Neural cell (in vitro differentiated cells): ENCODE results near the gene ITPRIP. TPM values are rescaled to one million over a fixed set of nuclear protein-coding genes. Genes with fewer than 3 reads are reported as not detected.

Source experiments
- H2AFZ ChIP-seq: fragments of 200-600, 300-800 bp; sonication (generic), shearing (Covaris generic); 2 replicates; pipeline ENCODE4 v1.6.0; 2014; ENCODE audit warnings: low read depth, mild to moderate bottlenecking, antibody characterized with exemption, low read length, moderate library complexity
- H3F3A ChIP-seq: fragments of 200-600 bp; shearing (Covaris generic); 2 replicates; pipeline ENCODE4 v1.6.1; 2016; ENCODE audit warnings: mild to moderate bottlenecking, moderate library complexity, mixed read lengths, antibody characterized with exemption, low read length; ENCODE audit not compliant: insufficient read depth, poor library complexity, severe bottlenecking
- H3K27ac ChIP-seq: fragments of 200-600, 300-800 bp; sonication (generic), shearing (Covaris generic); 2 replicates; pipeline ENCODE4 v1.5.1; 2014; ENCODE audit warnings: mild to moderate bottlenecking, low read length, moderate library complexity
- H3K27me3 ChIP-seq: fragments of 300-800, 200-600 bp; sonication (generic), shearing (Covaris generic); 2 replicates; pipeline ENCODE4 v1.6.0; 2014; ENCODE audit warnings: mild to moderate bottlenecking, low read depth, low read length, moderate library complexity; ENCODE audit not compliant: insufficient read depth
- H3K36me3 ChIP-seq: fragments of 300-800, 200-600 bp; sonication (generic), shearing (Covaris generic); 2 replicates; pipeline ENCODE4 v1.5.1; 2014; ENCODE audit warnings: mild to moderate bottlenecking, antibody characterized with exemption, low read length, moderate library complexity; ENCODE audit not compliant: insufficient read depth
- H3K4me2 ChIP-seq: fragments of 300-800, 200-600 bp; sonication (generic), shearing (Covaris generic); 2 replicates; pipeline ENCODE4 v1.6.0; 2014; ENCODE audit warnings: mild to moderate bottlenecking, low read length
- H3K4me3 ChIP-seq: fragments of 300-800, 200-600 bp; sonication (generic), shearing (Covaris generic); 2 replicates; pipeline ENCODE4 v1.5.1; 2014; ENCODE audit warnings: mild to moderate bottlenecking, low read length, moderate library complexity
- H3K79me2 ChIP-seq: fragments of 200-600 bp; shearing (Covaris generic); replicated peaks from 2 replicates; pipeline ENCODE4 v1.6.0; 2014; ENCODE audit warnings: mild to moderate bottlenecking, low read length, moderate library complexity; ENCODE audit not compliant: insufficient read depth
- H3K9ac ChIP-seq: fragments of 300-800, 200-600 bp; sonication (generic), shearing (Covaris generic); 2 replicates; pipeline ENCODE4 v1.6.1; 2016; ENCODE audit warnings: mild to moderate bottlenecking, low read length, mixed read lengths
- H3K9me2 ChIP-seq: fragments of 200-600 bp; shearing (Covaris generic); 2 replicates; pipeline ENCODE4 v1.6.1; 2016; ENCODE audit warnings: mild to moderate bottlenecking, low read length, mixed read lengths; ENCODE audit not compliant: insufficient read depth
- H3K9me3 ChIP-seq: fragments of 200-600, 300-800 bp; sonication (generic), shearing (Covaris generic); 2 replicates; pipeline ENCODE4 v1.6.1; 2016; ENCODE audit warnings: mild to moderate bottlenecking, mixed run types, low read length, moderate library complexity, mixed read lengths
- H4K20me1 ChIP-seq: fragments of 200-600 bp; shearing (Covaris generic); 2 replicates; pipeline ENCODE4 v1.6.1; 2016; ENCODE audit warnings: mild to moderate bottlenecking, mixed run types; ENCODE audit not compliant: insufficient read depth
- EP300 ChIP-seq: fragments of 450-650 bp; conservative IDR thresholded peaks from 2 replicates; pipeline ENCODE4 v1.6.1; 2014; ENCODE audit warnings: antibody characterized with exemption, mild to moderate bottlenecking, moderate library complexity; ENCODE audit not compliant: poor library complexity, severe bottlenecking
- EZH2 ChIP-seq: fragments of 200-600, 300-800 bp; shearing (Covaris generic), sonication (generic); IDR thresholded peaks from 2 replicates; pipeline ENCODE4 v1.6.1; 2014; ENCODE audit warnings: antibody characterized with exemption, low read length, borderline replicate concordance, mild to moderate bottlenecking; ENCODE audit not compliant: insufficient read depth, poor library complexity, severe bottlenecking
- MXI1 ChIP-seq: fragments of 450-650 bp; conservative IDR thresholded peaks from 2 replicates; pipeline ENCODE4 v1.6.1; 2014; ENCODE audit warnings: antibody characterized with exemption, mild to moderate bottlenecking; ENCODE audit not compliant: poor library complexity, severe bottlenecking
- POLR2AphosphoS5 ChIP-seq: IDR thresholded peaks from 2 replicates; pipeline ENCODE4 v1.6.1; 2012
- RAD21 ChIP-seq: fragments of 450-650 bp; conservative IDR thresholded peaks from 2 replicates; pipeline ENCODE4 v1.6.1; 2014; ENCODE audit warnings: antibody characterized with exemption, mild to moderate bottlenecking, moderate library complexity
- SMC3 ChIP-seq: fragments of 450-650 bp; conservative IDR thresholded peaks from 2 replicates; pipeline ENCODE4 v1.6.1; 2014; ENCODE audit warnings: antibody characterized with exemption, mild to moderate bottlenecking, moderate library complexity; ENCODE audit not compliant: poor library complexity
- TAF1 ChIP-seq: IDR thresholded peaks from 2 replicates; pipeline ENCODE4 v1.6.1; 2012; ENCODE audit warnings: low read depth
- polyA plus RNA-seq: library from polyadenylated mRNA; depleted of rRNA; stranded (reverse); fragments of >200 nt; gene quantifications from 2 replicates; pipeline ENCODE4 v1.2.3, GENCODE V29; 2014
- TF ChIP-seq, protein P1 (sequence below): fragments of 450-650 bp; IDR thresholded peaks from 2 replicates; pipeline ENCODE4 v1.5.1; 2014; ENCODE audit warnings: antibody characterized with exemption, mild to moderate bottlenecking, moderate library complexity; ENCODE audit not compliant: poor library complexity, severe bottlenecking
- TF ChIP-seq, protein P2 (sequence below): IDR thresholded peaks from 2 replicates; pipeline ENCODE4 v1.6.1; 2012; ENCODE audit warnings: borderline replicate concordance

Gene ITPRIP
- polyA plus RNA-seq, 1 donor from 2014 or later, result 1.5 TPM

DNA sequence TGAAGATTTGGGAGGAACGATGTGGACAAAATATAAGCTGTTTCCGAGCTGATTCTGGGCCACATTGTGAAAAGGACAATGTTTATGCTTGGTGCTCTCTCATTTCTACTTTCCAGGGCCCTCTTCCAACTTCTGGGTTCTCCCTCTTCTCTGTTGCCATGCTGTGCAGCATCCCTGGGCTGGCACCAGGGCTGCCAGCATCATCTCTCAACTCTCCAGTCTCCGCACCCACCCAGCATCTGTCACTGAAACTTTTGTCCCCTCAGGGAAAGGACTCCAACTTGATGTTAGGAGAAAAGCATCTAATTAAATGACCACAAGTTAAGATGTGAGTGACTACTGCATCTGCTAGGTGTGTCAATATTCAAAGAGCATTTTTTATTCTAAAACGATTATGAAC, 42.1 kb upstream of the ITPRIP start:
- Histone ChIP-seq H3K27ac (no peak overlapping the region), H3K9ac (no peak overlapping the region), H3K27me3 (no peaks in the 10 kb centered on the region), H3F3A (no peaks in the 10 kb centered on the region), H3K9me3 (no peaks in the 10 kb centered on the region), H3K4me2 (no peak overlapping the region), H3K79me2 (no peaks in the 10 kb centered on the region), H3K36me3 (no peaks in the 10 kb centered on the region), H3K9me2 (no peaks in the 10 kb centered on the region), H4K20me1 (no peaks in the 10 kb centered on the region), H2AFZ (no peak overlapping the region), H3K4me3 (no peak overlapping the region)
- TF ChIP-seq EP300, result no peak
- TF ChIP-seq, protein P1, sequence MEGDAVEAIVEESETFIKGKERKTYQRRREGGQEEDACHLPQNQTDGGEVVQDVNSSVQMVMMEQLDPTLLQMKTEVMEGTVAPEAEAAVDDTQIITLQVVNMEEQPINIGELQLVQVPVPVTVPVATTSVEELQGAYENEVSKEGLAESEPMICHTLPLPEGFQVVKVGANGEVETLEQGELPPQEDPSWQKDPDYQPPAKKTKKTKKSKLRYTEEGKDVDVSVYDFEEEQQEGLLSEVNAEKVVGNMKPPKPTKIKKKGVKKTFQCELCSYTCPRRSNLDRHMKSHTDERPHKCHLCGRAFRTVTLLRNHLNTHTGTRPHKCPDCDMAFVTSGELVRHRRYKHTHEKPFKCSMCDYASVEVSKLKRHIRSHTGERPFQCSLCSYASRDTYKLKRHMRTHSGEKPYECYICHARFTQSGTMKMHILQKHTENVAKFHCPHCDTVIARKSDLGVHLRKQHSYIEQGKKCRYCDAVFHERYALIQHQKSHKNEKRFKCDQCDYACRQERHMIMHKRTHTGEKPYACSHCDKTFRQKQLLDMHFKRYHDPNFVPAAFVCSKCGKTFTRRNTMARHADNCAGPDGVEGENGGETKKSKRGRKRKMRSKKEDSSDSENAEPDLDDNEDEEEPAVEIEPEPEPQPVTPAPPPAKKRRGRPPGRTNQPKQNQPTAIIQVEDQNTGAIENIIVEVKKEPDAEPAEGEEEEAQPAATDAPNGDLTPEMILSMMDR, result no peak
- TF ChIP-seq MXI1, result no peak
- TF ChIP-seq TAF1, result no peak
- no peak for TF ChIP-seq POLR2AphosphoS5
- no peak for TF ChIP-seq EZH2
- no peak for TF ChIP-seq RAD21
- TF ChIP-seq SMC3, result no peak
- TF ChIP-seq, protein P2, sequence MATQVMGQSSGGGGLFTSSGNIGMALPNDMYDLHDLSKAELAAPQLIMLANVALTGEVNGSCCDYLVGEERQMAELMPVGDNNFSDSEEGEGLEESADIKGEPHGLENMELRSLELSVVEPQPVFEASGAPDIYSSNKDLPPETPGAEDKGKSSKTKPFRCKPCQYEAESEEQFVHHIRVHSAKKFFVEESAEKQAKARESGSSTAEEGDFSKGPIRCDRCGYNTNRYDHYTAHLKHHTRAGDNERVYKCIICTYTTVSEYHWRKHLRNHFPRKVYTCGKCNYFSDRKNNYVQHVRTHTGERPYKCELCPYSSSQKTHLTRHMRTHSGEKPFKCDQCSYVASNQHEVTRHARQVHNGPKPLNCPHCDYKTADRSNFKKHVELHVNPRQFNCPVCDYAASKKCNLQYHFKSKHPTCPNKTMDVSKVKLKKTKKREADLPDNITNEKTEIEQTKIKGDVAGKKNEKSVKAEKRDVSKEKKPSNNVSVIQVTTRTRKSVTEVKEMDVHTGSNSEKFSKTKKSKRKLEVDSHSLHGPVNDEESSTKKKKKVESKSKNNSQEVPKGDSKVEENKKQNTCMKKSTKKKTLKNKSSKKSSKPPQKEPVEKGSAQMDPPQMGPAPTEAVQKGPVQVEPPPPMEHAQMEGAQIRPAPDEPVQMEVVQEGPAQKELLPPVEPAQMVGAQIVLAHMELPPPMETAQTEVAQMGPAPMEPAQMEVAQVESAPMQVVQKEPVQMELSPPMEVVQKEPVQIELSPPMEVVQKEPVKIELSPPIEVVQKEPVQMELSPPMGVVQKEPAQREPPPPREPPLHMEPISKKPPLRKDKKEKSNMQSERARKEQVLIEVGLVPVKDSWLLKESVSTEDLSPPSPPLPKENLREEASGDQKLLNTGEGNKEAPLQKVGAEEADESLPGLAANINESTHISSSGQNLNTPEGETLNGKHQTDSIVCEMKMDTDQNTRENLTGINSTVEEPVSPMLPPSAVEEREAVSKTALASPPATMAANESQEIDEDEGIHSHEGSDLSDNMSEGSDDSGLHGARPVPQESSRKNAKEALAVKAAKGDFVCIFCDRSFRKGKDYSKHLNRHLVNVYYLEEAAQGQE, result no peak

DNA sequence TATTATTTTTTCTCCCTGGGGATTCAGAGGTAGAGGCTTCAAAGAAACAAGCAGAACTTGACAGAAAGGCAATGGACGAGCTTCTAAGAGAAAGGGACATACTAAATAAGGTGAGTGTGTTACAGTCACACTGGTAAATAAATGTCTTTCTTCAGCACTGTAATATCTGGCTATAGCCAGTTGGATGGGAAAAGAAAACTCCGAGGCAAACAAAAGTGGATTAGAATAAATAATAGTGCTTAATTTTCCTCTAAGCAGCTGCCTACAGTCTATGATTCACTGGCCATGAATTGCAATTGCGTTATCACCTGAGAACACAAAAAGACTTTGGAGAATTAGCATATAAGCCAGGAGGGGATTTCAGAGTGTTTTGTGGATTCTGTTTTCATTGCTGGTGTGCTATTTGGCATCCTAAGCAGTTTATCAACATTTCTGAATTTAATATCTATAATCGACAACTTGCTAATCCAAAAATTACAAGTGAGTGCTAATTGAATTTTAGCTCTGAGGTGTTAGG, 38.6 kb upstream of the ITPRIP start:
- Histone ChIP-seq H3K4me3 (no peak overlapping the region), H3K79me2 (no peaks in the 10 kb centered on the region), H3K36me3 (no peaks in the 10 kb centered on the region), H2AFZ (no peak overlapping the region), H3K27ac (no peak overlapping the region), H3F3A (no peaks in the 10 kb centered on the region), H3K27me3 (no peaks in the 10 kb centered on the region), H3K9me3 (no peaks in the 10 kb centered on the region), H4K20me1 (no peaks in the 10 kb centered on the region), H3K9me2 (no peaks in the 10 kb centered on the region), H3K4me2 (no peak overlapping the region), H3K9ac (no peak overlapping the region)
- no peak for TF ChIP-seq SMC3
- no peak for TF ChIP-seq POLR2AphosphoS5
- TF ChIP-seq MXI1, result no peak
- TF ChIP-seq EZH2, result no peak
- no peak for TF ChIP-seq TAF1
- TF ChIP-seq, protein P2, result no peak
- TF ChIP-seq, protein P1, result no peak
- TF ChIP-seq RAD21, result no peak
- no peak for TF ChIP-seq EP300
